ENCODE measurements around the gene CACNA2D3.

Gene CACNA2D3

DNA sequence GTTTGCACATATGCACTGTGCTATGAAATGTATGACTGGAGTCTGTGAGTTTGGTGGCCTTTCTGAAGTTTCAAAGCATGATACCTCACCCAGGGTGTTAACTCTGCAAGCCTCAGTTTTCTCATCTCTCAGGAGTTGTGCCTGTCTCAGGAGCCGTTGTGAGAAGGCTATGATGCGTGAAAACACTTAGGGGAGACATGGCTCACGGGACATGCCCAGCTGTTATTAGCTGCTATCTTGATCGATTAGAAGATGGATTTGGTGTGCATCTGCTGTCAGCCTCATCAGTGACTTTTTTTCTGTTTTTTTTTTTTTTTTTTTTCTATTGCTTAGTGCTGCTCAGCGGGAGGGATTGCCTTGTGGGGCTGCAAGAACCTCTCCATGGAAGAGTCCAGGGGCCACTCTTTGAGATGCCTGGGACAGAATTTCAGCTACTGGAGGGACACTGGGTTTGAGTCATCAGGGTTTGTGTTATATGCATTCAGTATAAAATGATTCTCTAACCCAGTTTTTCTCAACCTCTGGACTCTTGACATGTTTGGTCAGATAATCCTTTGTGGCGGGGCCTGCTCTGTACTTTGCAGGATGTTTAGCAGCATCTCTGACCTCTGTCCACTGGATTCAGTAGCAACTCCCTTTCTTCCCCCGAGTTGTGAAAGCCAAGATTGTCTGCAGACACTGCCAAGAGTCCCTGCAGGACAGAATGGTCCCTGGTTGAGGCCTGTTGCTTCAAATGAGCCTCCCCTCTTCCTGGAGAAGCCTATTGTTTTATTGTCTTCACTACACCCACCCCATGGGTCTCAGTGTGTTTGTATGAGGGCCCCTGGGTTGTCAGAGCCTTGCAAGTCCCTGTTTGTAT lies 181.4 kb downstream of the CACNA2D3 start:
- in situ Hi-C loops (cut with HindIII; ENCODE audit: low pct_ligation_motif_present, low pct_unique_long_range_greater_than_20kb, low sequenced_read_pairs), result no loop called here
- no peak for DNase-seq

DNA sequence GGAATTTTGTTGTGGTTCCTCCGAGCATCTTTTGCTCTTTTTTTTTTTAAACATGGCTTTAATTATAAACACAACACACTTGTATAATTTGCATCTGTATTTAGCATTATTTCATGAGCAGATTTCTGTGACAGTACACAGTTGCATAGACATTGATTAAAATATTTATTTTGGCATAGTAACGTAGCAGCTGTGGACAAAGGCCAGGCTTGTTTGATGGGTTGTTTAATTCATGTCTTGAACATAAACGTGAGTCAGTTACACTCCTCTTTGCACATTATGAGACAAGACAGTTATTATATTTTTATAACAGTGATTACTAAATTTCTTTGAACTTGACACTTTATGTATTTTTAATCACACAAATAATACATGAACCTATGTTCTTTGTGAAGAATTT lies 182.5 kb downstream of the CACNA2D3 start:
- no peak for DNase-seq
- in situ Hi-C loops (cut with HindIII; ENCODE audit: low pct_ligation_motif_present, low pct_unique_long_range_greater_than_20kb, low sequenced_read_pairs), result no loop called here

- in situ Hi-C loops (cut with HindIII; ENCODE audit: low pct_ligation_motif_present, low pct_unique_long_range_greater_than_20kb, low sequenced_read_pairs), result no loop called here
- no peak for DNase-seq
Observed at GRCh38 chr3:54305409-54306099, 183.2 kb downstream of the CACNA2D3 start.

DNA sequence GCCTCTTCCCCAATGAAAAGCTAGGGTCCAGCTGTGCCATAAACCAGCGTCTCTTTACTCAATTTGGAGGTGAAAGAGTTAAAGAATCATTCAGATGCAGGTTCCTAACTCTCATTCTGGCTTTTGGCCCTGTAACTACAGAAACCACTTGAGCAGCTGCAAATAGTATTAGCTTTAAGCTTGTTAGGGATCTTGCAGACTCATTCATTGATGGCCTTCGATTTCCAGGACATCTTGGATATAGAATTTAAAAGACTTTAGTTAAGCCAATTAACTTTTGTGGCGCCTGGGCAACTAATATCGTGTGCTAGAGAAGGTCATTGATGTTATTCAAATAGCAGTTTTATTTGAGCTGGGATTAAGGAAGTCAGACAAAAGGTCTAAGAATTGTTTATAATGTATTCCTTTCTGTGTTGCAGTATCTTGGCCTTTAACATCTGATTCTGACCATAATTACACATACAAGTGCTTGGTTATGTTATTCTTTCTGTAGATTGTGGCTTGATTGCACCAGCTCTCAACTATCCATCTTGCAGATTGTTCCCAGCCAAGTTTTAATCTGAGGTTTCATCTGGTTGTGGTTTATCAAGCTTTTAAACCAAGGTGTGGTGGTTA lies 185.3 kb downstream of the CACNA2D3 start:
- in situ Hi-C loops (cut with HindIII; ENCODE audit: low pct_ligation_motif_present, low pct_unique_long_range_greater_than_20kb, low sequenced_read_pairs), result no loop called here
- no peak for DNase-seq

DNA sequence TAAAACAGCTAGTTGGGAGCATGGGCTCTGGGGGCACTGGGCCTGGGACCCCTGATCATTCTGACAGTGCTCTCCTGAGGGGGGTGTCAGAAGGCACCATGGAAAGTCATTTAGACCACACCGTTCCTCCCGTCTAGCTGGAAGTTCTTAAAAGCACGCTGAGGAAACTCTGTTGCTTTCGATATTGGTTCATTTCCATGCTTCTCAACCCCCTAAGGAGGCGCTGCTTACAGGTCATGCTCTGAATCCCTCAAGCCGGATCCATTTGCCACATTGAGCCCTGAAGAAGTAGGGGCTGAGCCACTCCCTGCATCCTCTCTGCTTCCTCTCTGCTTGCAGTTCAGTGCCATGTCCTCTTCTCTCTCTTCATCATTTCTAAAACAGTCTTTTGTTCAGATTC lies 187.2 kb downstream of the CACNA2D3 start:
- in situ Hi-C loops (cut with HindIII; ENCODE audit: low pct_ligation_motif_present, low pct_unique_long_range_greater_than_20kb, low sequenced_read_pairs), result no loop called here
- DNase-seq, result no peak

GRCh38 chr3:54311211-54311747 lies 188.9 kb downstream of the CACNA2D3 start:
- DNase-seq, result no peak
- in situ Hi-C loops (cut with HindIII; ENCODE audit: low pct_ligation_motif_present, low pct_unique_long_range_greater_than_20kb, low sequenced_read_pairs), result no loop called here

DNA sequence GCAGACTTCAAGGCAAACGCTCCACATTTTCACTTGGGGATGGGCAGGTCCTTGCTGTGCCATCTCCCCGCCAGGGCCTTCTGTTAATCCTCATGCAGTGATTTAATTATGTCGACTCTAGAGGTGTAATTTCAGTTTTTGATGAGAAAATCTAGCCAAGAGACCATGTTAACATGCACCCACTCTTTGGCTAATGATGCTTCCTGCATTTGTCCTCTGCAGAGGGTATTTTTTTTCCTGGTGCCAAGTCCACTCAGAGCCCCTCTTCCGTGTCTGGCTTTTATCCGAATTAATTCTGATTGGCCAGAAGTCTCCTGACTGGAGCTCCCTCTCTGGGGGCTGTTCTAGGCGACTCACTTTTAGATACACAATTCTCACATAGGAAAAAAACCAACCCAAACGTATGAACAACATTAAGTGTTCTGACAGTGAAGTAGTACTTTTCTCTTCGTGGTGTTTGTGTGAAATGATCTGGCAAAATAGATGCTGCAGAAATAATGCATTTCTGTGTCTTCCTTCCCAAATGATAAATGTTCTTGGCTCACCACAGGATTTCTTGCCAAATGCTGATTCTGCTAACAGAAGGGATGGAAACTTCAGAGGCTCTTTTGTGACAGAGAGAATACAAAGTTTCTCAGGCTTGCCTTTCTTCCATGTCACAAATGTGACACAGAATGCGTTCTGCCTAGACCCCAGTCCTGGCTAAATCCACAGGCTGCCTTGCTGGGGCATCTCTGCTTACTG lies 190.0 kb downstream of the CACNA2D3 start:
- no peak for DNase-seq
- in situ Hi-C loops (cut with HindIII; ENCODE audit: low pct_ligation_motif_present, low pct_unique_long_range_greater_than_20kb, low sequenced_read_pairs), result no loop called here

GRCh38 chr3:54313418-54313817 lies 191.1 kb downstream of the CACNA2D3 start:
- no peak for DNase-seq
- in situ Hi-C loops (cut with HindIII; ENCODE audit: low pct_ligation_motif_present, low pct_unique_long_range_greater_than_20kb, low sequenced_read_pairs), result no loop called here

GRCh38 chr3:54321520-54321919 lies 199.2 kb downstream of the CACNA2D3 start:
- in situ Hi-C loops (cut with HindIII; ENCODE audit: low pct_ligation_motif_present, low pct_unique_long_range_greater_than_20kb, low sequenced_read_pairs), result no loop called here
- no peak for DNase-seq

DNA sequence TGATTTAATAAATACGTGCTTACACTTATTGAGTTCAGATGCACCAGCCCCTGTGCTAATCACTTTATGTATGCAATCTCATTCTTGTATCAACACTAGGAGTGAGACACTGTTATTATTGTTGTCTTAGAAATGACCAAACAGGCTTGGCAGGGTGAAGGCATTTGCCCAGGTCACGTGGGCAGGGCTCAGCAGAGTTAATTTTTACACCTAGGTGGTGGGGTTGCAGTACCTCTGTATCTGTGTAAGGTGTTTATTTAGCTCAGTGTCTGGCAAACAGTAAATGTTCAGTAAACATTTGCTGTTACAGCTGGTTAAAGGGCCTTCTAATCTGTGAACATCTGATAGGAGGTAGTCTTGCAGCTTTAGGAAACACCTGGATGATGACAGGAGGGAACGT lies 200.0 kb downstream of the CACNA2D3 start:
- in situ Hi-C loops (cut with HindIII; ENCODE audit: low pct_ligation_motif_present, low pct_unique_long_range_greater_than_20kb, low sequenced_read_pairs), result no loop called here
- no peak for DNase-seq

DNA sequence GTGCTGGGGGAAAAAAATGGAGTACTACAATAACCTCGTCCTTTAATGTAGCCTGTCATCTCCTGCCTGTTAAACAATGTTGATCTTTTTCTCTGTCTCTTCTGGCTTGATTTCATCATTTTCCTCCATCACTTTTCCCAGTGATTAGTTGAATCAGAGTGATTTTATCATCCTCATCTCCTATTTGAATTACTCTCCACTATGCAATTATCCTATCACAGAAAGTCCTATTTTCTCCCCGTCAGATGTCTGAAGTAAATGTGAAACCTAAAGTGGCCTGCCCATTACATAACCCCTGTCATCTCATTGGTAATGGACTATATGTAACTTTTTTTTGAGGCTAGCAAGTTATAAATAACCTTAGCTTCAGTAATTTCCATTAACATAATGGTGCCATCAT lies 201.8 kb downstream of the CACNA2D3 start:
- no peak for DNase-seq
- in situ Hi-C loops (cut with HindIII; ENCODE audit: low pct_ligation_motif_present, low pct_unique_long_range_greater_than_20kb, low sequenced_read_pairs), result no loop called here

DNA sequence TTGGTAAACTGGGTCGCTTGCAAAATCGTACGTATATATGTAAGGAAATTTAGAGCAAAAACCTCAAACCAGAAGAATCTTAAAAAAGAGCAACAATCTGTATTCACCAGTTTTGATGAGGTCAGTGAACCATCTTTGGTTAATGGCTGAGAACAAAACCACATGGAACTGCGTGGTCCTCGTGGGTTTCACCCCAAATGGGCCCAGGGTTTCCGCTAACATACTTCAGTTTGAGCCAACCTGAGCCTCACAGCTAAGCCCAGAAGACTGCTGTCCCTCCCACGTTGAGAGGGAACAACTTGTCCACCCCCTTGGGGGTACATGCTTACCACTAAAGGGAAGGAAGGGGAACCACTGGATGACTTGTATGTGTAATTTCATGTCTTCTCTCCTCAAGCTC lies 204.6 kb downstream of the CACNA2D3 start:
- in situ Hi-C loops (cut with HindIII; ENCODE audit: low pct_ligation_motif_present, low pct_unique_long_range_greater_than_20kb, low sequenced_read_pairs), result no loop called here
- DNase-seq, result no peak

- in situ Hi-C loops (cut with HindIII; ENCODE audit: low pct_ligation_motif_present, low pct_unique_long_range_greater_than_20kb, low sequenced_read_pairs), result no loop called here
- no peak for DNase-seq
Observed at GRCh38 chr3:54331341-54331740, 209.0 kb downstream of the CACNA2D3 start.

DNA sequence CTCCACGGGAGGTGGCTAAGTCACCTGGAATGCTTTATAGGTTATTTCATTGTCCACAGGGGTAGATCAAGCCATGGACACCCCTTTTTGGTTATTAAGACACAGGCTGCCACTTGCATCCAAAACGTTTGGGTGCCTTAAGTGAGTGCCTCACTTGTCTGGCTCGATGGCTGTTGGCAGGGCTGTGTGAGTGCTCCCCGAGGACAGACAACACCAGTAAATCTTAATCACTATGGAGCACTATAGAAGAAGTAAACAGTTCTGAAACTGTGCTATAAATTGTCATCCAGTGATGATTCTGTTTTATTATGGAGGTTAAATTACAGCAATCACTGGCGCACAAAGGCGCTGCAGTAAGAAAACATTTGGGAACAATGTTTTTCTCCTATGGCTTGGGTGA lies 215.5 kb downstream of the CACNA2D3 start:
- no peak for DNase-seq
- in situ Hi-C loops (cut with HindIII; ENCODE audit: low pct_ligation_motif_present, low pct_unique_long_range_greater_than_20kb, low sequenced_read_pairs), result no loop called here

DNA sequence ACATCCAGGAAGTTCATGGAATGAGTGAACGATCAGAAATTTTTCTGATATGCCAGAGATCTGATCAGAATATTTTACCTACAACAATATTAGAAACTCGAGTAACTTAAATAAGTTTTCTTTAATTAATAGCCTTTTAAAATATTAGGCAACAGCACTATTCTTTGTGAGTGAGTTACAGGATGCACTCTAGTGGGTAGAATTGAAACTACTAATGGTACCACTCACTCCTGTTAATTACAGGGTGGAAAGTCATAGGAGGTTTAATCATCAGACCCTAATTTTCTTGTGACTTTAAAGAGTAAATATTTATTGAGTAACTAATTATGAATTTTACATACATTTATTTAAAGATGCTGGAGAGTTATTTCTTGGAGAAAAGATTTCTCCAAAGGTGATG lies 217.3 kb downstream of the CACNA2D3 start:
- DNase-seq, result no peak
- in situ Hi-C loops (cut with HindIII; ENCODE audit: low pct_ligation_motif_present, low pct_unique_long_range_greater_than_20kb, low sequenced_read_pairs), result no loop called here

GRCh38 chr3:54341811-54342210 lies 219.5 kb downstream of the CACNA2D3 start:
- no peak for DNase-seq
- in situ Hi-C loops (cut with HindIII; ENCODE audit: low pct_ligation_motif_present, low pct_unique_long_range_greater_than_20kb, low sequenced_read_pairs), result no loop called here

- in situ Hi-C loops (cut with HindIII; ENCODE audit: low pct_ligation_motif_present, low pct_unique_long_range_greater_than_20kb, low sequenced_read_pairs), result no loop called here
- no peak for DNase-seq
Observed at GRCh38 chr3:54342676-54343075, 220.3 kb downstream of the CACNA2D3 start.

- in situ Hi-C loops (cut with HindIII; ENCODE audit: low pct_ligation_motif_present, low pct_unique_long_range_greater_than_20kb, low sequenced_read_pairs), result no loop called here
- DNase-seq, result no peak
Observed at GRCh38 chr3:54343495-54343894, 221.1 kb downstream of the CACNA2D3 start.
